DMS153 treated with DMSO at 0.1 percent for 48 hours (cell line): ENCODE results near the gene POLR2L.
A peak's percentile ranks its signal among the peaks of the same experiment; 100 is the strongest.

Experiments used
- DNase-seq: peaks from one replicate; lab custom pipeline; 2025; ENCODE audit not compliant: unreplicated experiment; lab: John Stamatoyannopoulos, UW

Gene POLR2L

DNA sequence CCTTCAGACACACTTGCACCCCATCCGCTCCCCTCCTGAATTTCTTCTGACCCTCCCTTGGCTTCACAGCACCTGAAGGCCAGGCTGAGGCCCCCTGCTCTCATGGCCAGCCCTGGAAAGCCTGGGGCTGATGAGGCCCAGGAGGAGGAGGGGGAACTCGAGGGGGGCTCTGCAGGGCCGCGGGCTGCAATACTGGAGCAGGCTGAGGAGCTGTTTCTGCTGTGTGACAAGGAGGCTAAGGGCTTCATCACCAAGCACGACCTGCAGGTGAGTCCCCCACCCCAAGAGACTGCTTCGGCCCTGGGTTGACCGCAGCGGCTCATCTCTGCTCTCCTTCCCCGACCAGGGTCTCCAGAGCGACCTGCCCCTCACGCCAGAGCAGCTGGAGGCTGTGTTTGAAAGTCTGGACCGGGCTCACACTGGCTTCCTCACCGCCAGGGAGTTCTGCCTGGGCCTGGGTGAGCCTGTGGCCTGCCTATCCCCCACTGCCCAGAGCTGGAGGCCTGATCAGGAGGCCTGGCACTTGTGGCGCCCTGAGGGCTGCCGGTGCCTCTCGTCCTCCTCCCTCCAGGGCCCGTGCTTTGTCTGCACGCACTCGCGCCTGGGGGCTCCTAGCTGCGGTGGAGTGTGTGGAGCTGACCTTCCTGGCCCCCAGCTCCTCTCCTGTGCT, 13.7 kb downstream of the POLR2L start:
- DNase-seq: no peak

DNA sequence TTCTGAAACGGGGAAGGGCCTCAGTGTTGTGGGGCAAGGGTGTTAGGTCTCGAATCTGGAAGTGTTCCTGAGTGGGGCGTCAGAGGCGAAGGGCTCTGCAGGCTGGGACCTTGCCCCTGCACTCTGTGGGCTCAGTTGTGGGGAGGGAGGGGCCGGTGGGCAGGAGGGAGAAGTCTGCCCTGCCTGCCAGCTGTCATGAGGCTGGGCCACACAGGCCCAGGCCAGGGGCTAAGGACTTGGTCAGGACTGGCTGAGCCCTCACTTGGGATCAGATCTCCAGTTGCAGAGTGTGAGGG, 14.5 kb downstream of the POLR2L start, which contains the start of gene CRACR2B:
Gene CRACR2B, plus strand, starts transcription at position 23 of the 296 bp plus-strand sequence. CDS start 689 bp downstream, outside the sequence.
- DNase-seq: no peak

DNA sequence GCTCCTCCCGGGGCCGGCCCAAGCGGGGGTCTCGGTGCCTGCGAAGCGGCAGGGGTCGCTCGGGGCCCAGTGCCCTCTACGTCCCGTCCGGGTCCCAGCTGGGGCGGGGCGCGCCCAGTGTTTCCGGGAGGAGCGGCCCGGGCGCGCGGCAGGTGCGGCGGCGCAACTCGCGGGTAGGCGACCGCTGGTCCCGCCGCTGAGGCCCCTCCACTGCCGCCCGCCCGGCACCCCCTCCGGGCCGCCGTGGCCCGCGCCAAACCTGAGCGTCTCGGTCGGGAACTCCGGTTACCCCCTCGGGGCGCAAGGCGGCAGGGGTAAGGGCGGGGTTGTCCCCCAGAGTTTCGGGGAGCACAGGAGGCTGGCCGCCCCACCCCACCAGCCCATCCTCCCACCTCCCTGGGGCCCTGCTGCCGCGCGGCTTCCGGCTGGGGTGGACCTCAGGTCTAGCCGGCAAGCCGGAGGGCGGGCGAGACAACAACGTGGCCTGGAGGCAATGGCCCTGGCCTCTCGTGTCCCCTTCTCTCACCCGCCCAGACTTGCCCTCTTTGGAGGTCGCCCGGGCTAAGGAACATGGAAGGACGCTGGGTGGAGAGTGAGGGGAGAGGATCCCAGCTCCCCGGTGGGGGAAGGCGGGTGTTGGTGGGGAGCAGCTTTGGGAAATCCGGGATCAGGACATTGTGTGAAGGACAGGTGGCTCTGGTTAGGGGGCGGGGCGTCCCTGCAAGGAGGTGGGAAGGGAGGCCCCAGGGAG, 15.0 kb downstream of the POLR2L start:
- peak; percentile 22 for DNase-seq

DNA sequence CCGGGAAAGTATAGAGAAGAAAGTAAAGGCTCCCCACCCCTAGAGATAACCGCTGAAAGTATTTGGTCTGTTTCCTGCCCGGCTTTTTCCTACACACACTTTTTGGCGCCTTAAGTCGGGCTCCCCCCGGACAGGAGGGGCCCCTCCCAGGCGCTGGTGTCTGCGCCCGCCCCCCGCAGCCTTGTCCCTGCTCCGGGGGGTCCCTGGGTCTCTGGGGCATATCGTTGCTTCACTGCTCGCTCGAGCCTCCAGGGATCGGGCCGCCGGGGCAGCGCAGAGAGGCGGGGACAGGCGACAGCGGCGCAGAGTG, 15.5 kb downstream of the POLR2L start:
- DNase-seq: no peak

DNA sequence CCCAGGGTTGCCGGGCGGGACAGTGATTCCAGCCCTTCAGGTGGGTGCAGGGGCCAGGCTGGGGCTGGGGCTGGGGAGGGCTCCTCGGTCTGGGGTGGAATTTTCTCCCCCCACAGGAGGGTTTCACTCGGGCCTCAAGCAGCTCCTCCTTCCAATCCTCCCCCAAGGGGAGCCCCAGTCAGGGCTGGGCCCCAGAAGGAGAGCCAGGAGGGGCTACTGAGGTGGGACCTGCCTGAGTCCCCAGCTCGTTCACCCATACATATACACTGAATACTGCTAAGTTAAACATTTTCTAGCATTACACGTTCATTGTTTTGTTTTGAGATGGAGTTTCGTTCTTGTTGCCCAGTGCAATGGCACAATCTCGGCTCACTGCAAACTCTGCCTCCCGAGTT, 16.1 kb downstream of the POLR2L start:
- DNase-seq: no peak

DNA sequence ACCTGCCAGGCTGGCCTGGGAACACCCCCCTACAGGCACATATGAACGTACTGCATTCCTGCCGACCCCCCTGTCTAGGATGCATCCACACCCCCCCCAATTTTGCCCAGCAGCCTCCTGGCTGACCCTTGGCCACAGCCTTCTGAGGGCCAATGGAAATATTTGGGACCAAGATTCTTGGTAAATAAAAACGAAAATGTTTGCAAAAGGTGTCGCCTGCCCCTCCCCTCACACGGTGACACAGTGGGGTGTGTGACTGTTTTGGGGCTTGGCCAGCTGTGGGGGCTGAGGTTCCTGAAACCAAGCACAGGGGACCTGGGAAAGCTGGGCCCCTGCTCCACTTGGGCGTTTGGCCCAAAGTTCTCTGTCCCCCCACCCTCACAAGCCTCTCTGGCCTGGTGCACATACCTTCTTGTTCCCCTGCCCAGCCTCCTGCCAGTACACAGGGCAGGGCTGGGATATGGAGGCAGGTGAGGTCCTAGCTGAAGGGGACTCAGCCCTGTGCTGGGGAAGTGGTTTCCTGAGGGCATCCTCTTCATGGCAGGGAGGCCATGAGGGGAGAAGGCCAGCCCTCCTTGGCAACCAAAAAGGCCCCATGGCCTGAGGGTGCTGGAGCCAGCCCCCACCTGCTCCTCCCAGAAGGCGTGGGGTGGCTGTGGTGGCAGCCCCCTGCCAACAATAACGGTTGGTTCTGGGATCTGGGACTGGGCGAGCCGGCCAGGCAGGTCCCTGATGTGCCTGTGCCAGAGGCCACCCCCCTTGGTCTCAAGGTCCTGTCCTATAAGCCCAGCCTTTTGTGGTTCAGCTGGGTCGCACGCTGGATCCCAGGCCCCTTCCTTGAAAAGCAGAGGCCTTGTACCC, 16.7 kb downstream of the POLR2L start:
- DNase-seq: no peak

DNA sequence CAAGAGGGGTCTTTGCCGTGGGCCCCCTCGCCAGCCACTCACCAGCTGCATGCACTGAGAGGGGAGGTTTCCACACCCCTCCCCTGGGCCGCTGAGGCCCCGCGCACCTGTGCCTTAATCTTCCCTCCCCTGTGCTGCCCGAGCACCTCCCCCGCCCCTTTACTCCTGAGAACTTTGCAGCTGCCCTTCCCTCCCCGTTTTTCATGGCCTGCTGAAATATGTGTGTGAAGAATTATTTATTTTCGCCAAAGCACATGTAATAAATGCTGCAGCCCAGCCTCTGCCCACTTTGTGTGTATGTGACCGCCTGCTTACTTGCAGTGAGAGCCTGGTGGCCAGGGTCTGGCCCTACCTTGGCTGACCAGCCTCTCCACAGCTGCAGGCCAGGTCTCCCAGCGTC, 17.4 kb downstream of the POLR2L start:
- no peak for DNase-seq

DNA sequence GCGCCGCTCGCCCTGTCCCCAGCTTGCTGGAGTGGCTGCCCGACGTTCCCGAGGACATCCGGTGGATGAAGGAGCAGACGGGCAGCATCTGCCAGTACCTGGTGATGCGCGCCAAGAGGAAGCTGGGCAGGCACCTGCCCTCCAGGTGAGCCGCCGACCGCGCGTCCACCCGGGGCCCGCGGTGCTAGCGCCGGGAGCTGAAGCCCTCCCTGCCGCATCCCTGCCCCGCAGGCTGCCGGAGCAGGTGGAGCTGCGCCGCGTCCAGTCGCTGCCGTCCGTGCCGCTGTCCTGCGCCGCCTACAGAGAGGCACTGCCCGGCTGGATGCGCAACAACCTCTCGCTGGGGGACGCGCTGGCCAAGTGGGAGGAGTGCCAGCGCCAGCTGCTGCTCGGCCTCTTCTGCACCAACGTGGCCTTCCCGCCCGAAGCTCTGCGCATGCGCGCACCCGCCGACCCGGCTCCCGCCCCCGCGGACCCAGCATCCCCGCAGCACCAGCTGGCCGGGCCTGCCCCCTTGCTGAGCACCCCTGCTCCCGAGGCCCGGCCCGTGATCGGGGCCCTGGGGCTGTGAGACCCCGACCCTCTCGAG, 17.9 kb downstream of the POLR2L start:
- peak; percentile 83 for DNase-seq

DNA sequence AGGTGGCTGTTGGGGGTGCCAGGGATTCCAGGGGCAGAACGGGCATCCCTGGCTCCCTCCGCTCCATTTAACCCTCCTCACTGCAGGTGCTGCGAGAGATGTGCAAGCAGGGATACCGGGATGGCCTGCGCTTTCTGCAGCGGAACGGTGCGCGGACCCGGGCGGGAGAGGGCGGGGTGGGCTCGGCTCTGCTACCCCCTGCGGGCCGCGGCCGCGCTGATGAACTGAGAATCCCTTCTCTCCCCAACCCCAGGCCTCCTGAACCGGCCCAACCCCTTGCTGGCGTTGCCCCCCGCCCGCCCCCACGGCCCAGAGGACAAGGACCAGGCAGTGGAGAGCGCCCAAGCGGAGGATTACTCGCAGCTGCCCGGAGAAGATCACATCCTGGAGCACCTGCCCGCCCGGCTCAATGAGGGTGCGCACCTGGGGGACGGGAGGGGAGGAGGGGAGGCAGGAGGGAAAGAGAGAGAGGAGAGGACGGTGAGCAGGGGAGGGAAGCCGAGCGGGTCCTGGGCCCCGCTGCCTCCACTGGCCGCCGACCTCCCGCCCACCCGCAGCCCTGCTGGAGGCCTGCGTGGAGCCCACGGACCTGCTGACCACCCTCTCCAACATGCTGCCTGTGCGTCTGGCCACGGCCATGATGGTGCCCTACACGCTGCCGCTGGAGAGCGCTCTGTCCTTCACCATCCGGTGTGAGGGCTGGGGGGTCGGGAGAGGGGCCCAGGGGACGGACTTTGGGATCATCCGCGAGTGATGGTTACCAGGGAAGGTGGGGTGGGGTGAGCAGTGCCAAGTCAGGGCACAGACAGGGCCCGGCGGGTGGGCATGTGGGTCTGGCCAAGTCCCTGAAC, 18.7 kb downstream of the POLR2L start:
- peak; percentile 23 for DNase-seq

DNA sequence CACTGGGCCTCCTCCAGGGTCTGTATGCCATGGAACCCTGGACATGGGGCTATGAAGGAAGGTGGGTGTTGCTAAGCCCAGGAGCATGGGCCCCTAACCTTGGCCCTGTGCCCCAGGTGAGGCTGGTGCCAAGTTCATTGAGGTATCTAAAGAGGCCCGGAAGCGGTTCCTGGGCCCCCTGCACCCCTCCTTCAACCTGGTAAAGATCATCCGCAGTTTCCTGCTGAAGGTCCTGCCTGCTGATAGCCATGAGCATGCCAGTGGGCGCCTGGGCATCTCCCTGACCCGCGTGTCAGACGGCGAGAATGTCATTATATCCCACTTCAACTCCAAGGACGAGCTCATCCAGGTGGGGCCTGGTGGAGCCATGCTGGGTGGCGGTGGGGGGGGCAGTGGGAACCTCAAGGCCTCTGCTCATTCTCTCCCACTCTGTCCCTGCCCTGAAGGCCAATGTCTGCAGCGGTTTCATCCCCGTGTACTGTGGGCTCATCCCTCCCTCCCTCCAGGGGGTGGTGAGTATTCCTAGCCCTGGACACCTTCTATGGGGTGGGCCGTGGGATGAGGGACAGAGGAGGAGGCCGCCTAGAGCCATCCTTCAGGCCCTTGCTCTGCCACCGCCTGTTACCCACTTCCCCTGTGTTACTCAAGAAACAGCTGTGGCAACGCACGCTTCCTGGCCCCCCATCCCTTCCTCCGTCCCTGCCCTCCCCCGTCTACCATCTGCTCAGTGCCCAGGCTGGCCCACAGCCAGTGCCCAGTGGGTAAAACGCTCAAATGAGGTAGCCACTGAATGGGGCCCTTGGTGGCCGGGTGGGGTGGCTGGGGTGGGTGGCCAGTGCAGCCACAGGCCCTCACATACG, 20.6 kb downstream of the POLR2L start:
- DNase-seq: no peak

DNA sequence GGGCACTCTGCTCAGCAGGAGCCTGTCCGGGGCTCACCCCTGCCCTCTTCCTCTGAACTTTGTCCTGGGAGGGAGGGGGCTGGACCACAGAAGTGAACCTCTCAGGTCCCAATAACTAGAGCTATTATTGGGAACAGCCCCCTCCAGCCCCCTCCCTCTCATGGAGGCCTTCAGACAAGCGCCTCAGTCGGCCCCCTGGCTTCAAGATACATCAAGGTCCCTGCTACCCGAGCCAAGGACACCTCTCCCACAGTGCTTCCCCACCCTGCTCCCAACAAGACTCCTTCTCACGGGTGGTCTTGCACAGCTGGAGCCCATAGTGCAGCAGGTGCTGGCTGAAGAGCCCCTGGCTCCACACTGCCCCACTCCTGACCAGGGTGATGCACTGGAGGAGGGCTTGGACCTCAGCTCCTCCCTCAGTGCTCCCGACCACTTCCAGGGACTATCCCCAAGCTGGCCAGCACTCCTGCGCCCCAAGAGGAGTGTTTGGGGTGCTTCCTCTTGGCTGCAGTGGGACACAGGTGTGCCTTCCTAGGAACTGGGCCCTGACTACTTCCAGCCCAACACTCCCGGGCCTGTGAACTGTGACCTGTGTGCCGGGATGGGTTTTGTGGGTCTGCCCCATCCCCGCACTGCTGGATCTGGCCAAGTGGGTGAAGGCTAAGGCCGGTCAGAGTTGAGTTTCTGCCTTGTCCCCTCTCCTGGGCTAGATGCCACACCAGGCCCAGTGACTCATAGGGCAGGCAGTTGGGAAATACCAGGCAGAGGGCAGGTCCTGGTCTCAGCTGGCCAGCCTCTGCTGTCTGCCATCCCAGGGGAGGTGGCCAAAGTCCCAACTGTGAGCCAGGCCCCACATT, 21.4 kb downstream of the POLR2L start:
- no peak for DNase-seq

DNA sequence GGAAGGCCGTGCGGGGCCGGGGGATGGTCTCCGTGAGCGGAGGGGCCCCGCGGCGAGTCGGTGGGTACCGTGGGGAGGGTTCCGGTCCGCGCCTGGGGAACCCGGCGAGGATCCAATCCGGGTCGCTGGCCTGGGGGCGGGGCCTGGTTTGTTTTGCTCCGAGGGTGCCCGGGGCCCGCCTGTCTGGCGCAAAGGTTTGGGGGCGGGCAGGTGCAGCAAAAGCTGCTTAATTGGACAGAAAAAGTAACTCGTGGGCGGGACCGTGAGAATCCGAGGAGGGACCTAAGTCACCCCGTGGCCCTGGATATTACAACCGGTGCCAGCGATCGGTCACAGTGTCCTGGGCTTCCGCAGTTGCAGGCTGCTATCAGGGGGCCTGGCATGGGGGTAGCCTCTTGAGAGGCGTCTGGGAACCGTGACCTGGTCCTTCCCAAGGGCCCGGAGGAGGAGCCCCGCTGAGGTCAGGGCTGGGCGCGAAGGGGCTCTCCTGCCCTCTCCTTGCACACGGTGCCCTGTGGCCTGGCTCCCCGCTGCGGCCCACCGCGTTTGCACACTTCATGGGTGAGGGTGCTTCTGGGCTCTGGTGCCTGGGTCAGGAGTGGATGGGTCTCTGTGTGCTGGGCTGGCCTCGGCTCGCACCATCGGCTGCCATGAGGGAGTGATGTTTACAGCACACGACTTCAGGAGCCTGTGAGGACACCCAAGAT, 22.2 kb downstream of the POLR2L start:
- DNase-seq: peak; percentile 54

DNA sequence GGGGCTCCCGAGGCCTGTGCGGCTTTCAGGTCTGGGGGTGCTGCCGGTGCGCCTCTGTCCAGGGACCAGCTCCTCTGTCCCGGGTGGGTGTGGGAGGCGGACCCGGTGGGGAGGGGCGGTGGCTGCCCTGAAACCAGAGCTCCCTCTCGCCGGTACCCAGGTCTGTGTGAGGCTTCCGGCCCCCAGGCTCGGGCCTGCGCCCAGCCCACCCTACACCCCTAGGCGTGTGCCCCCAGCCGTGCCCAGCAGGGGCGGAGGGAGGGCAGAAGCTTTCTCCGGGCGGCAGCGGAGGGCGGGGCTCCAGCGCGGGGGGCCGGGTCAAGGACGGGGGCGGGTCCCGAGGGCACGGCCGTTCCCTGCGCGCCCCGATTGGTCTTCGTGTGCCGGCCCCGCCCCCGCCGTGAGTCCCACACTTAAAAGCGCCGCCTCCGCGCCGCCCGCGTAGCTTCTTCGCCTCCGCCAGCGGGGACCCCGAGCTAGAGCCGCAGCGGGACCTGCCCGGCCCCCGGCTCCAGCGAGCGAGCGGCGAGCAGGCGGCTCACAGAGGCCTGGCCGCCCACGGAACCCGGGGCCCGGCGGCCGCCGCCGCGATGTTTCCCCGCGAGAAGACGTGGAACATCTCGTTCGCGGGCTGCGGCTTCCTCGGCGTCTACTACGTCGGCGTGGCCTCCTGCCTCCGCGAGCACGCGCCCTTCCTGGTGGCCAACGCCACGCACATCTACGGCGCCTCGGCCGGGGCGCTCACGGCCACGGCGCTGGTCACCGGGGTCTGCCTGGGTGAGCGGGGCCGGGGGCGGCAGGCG, 23.0 kb downstream of the POLR2L start:
- peak; percentile 34 for DNase-seq

DNA sequence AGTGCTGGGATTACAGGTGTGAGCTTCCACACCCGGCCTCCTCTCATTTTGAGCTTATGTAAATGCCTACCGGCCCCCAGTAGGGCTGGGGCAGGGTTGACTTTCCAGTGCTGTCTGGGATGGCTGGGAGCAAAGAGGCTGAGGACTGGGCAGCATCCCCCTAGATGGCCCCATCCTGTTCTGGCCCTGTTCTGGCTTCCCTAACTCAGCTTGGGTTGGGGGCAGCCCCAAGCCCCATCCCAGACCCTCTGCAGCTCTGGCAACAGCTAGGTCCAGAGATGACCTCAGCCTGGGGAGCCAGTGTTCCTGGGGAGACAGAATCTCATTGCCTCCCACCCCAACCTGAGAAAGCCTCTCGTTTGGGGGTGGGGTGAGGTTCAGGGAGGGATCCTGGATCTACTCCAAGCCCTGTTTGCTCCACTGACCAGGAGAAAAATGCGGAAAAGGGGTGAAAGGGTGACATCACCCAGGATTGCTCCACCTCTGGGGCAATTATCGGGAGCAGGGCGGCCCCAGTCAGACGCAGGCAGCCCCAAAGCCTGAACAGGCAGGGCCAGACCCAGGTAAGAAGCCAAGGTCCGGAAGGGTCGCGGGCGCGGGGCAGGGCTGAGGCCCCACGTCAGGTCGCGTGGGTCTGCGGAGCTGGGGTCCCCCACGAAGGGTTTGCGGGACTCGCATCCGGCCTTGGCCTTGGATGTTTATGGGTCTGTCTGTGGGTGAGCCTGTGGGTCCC, 23.8 kb downstream of the POLR2L start, which contains the start of gene PNPLA2:
Gene PNPLA2, plus strand, starts transcription at position 519 of the 733 bp plus-strand sequence. CDS start 805 bp downstream, outside the sequence.
- no peak for DNase-seq

DNA sequence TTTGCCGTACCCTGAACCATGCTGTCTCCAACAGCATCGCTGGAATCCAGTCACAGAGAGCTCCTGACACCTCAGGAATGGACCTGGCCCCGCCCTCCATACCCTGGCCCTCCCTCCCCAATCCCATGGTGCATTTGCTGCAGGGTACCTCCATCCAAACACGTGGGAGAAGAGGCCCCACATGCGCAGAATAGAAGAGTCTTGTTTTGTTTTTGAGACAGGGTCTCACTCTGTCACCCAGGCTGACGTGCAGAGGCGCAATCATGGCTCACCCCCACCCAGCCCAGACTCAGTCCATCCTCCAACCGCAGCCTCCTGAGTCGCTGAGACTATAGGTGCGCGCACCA, 25.9 kb downstream of the POLR2L start:
- no peak for DNase-seq

DNA sequence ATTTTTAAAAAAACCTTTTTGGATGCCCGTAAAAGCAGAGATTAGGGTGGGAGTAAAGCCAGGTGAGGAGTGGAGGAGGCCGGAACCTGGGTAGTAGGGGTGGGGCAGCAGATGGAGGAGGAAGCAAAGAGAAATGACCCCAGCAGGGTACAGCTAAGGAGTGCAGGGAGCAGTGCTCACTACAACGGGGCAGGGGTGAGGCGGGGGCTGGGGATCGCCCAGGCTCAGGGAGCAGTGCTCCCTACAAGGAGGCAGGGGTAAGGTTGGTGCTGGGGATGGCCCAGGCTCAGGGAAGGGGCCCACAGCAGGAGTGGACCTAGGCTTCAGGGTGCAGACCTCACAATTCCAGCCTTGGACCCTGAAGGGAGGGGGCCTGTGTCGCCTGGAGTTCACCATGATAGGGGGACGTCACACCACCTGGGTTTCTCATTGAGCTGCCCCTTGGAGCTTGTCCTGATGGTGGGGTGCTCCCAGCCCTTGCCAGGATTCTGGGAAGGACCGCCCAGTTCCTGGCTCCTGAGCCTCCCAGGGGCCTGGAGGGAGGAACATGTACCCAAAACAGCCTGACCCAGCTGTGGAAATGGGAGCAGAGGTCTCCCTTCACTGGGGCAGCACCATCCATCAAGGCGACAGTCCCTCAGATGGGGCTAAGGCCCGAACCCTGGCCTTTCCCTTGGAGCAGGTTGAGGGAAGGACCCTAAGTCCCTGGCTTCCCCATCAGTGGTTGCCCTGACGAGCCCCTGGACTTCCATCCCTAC, 26.5 kb downstream of the POLR2L start:
- no peak for DNase-seq
